Measurements from ENCODE around the gene TCF15.
"Not testable (repeated sequence)": the region's sequence is repeated elsewhere in the genome, so short reads cannot be mapped to it uniquely, and the experiment has no call there.

The TCF15 gene

GRCh38 chr20:642013-642397 lies 31.9 kb upstream of the TCF15 start:
- no CpG with 5 or more reads among the region's 13 CpGs for WGBS (ENCODE audit: insufficient coverage, insufficient read length)
- H3K4me1 ChIP-seq (ENCODE audit: control insufficient read depth, insufficient read depth, low read length): not testable (repeated sequence)

GRCh38 chr20:641516-641875 lies 31.4 kb upstream of the TCF15 start:
- no peak for DNase-seq (ENCODE audit: low read depth, low spot score)
- H3K4me3 ChIP-seq (ENCODE audit: low read length): no peak overlapping the region

More at GRCh38 chr20:642013-642397, 31.9 kb upstream of the TCF15 start:
- H3K27ac ChIP-seq (ENCODE audit: low read length); H3K27me3 ChIP-seq (ENCODE audit: control insufficient read depth, insufficient read depth, low read length); H3K36me3 ChIP-seq (ENCODE audit: control insufficient read depth, insufficient read depth, low read length); H3K9me3 ChIP-seq (ENCODE audit: control insufficient read depth, insufficient read depth, low read length); DNase-seq (ENCODE audit: low read depth, low spot score); H3K4me3 ChIP-seq (ENCODE audit: low read length): not testable (repeated sequence)

GRCh38 chr20:640674-641515 lies 30.8 kb upstream of the TCF15 start:
- no CpG with 5 or more reads among the region's 11 CpGs for WGBS (ENCODE audit: insufficient coverage, insufficient read length)
- no peaks in the 10 kb centered on the region for H3K36me3 ChIP-seq (ENCODE audit: control insufficient read depth, insufficient read depth, low read length)
- H3K4me3 ChIP-seq (ENCODE audit: low read length): no peak overlapping the region
- H3K27me3 ChIP-seq (ENCODE audit: control insufficient read depth, insufficient read depth, low read length): no peaks in the 10 kb centered on the region
- no peak for DNase-seq (ENCODE audit: low read depth, low spot score)
- no peaks in the 10 kb centered on the region for H3K4me1 ChIP-seq (ENCODE audit: control insufficient read depth, insufficient read depth, low read length)
- H3K9me3 ChIP-seq (ENCODE audit: control insufficient read depth, insufficient read depth, low read length): no peaks in the 10 kb centered on the region
- H3K27ac ChIP-seq (ENCODE audit: low read length): no peak overlapping the region

More at GRCh38 chr20:641516-641875, 31.4 kb upstream of the TCF15 start:
- no peaks in the 10 kb centered on the region for H3K27me3 ChIP-seq (ENCODE audit: control insufficient read depth, insufficient read depth, low read length)
- WGBS (ENCODE audit: insufficient coverage, insufficient read length): no CpG with 5 or more reads among the region's 12 CpGs
- no peaks in the 10 kb centered on the region for H3K9me3 ChIP-seq (ENCODE audit: control insufficient read depth, insufficient read depth, low read length)
- H3K27ac ChIP-seq (ENCODE audit: low read length): no peak overlapping the region
- H3K36me3 ChIP-seq (ENCODE audit: control insufficient read depth, insufficient read depth, low read length): no peaks in the 10 kb centered on the region
- H3K4me1 ChIP-seq (ENCODE audit: control insufficient read depth, insufficient read depth, low read length): no peaks in the 10 kb centered on the region

GRCh38 chr20:638579-638978 lies 28.5 kb upstream of the TCF15 start:
- WGBS (ENCODE audit: insufficient coverage, insufficient read length): no CpG with 5 or more reads among the region's 1 CpG
- Histone ChIP-seq H3K4me1 (ENCODE audit: control insufficient read depth, insufficient read depth, low read length) (no peaks in the 10 kb centered on the region), H3K36me3 (ENCODE audit: control insufficient read depth, insufficient read depth, low read length) (no peaks in the 10 kb centered on the region), H3K4me3 (ENCODE audit: low read length) (no peak overlapping the region), H3K27ac (ENCODE audit: low read length) (no peak overlapping the region), H3K27me3 (ENCODE audit: control insufficient read depth, insufficient read depth, low read length) (no peaks in the 10 kb centered on the region), H3K9me3 (ENCODE audit: control insufficient read depth, insufficient read depth, low read length) (no peaks in the 10 kb centered on the region)
- DNase-seq (ENCODE audit: low read depth, low spot score): no peak

GRCh38 chr20:637559-637958 lies 27.4 kb upstream of the TCF15 start:
- no peak overlapping the region for H3K4me3 ChIP-seq (ENCODE audit: low read length)
- WGBS (ENCODE audit: insufficient coverage, insufficient read length): no CpG with 5 or more reads among the region's 2 CpGs
- H3K9me3 ChIP-seq (ENCODE audit: control insufficient read depth, insufficient read depth, low read length): no peaks in the 10 kb centered on the region
- no peaks in the 10 kb centered on the region for H3K36me3 ChIP-seq (ENCODE audit: control insufficient read depth, insufficient read depth, low read length)
- no peaks in the 10 kb centered on the region for H3K27me3 ChIP-seq (ENCODE audit: control insufficient read depth, insufficient read depth, low read length)
- DNase-seq (ENCODE audit: low read depth, low spot score): no peak
- no peak overlapping the region for H3K27ac ChIP-seq (ENCODE audit: low read length)
- no peaks in the 10 kb centered on the region for H3K4me1 ChIP-seq (ENCODE audit: control insufficient read depth, insufficient read depth, low read length)

- no CpG with 5 or more reads among the region's 7 CpGs for WGBS (ENCODE audit: insufficient coverage, insufficient read length)
- no peaks in the 10 kb centered on the region for H3K4me1 ChIP-seq (ENCODE audit: control insufficient read depth, insufficient read depth, low read length)
- no peak overlapping the region for H3K4me3 ChIP-seq (ENCODE audit: low read length)
- DNase-seq (ENCODE audit: low read depth, low spot score): no peak
- no peaks in the 10 kb centered on the region for H3K27me3 ChIP-seq (ENCODE audit: control insufficient read depth, insufficient read depth, low read length)
- H3K9me3 ChIP-seq (ENCODE audit: control insufficient read depth, insufficient read depth, low read length): no peaks in the 10 kb centered on the region
- H3K36me3 ChIP-seq (ENCODE audit: control insufficient read depth, insufficient read depth, low read length): no peaks in the 10 kb centered on the region
- H3K27ac ChIP-seq (ENCODE audit: low read length): no peak overlapping the region
Observed at GRCh38 chr20:635893-636338, 25.8 kb upstream of the TCF15 start.

- Histone ChIP-seq H3K4me1 (ENCODE audit: control insufficient read depth, insufficient read depth, low read length) (no peaks in the 10 kb centered on the region), H3K27ac (ENCODE audit: low read length) (no peak overlapping the region), H3K27me3 (ENCODE audit: control insufficient read depth, insufficient read depth, low read length) (no peaks in the 10 kb centered on the region), H3K4me3 (ENCODE audit: low read length) (no peak overlapping the region), H3K36me3 (ENCODE audit: control insufficient read depth, insufficient read depth, low read length) (no peaks in the 10 kb centered on the region), H3K9me3 (ENCODE audit: control insufficient read depth, insufficient read depth, low read length) (no peaks in the 10 kb centered on the region)
- WGBS (ENCODE audit: insufficient coverage, insufficient read length): no CpG with 5 or more reads among the region's 9 CpGs
- DNase-seq (ENCODE audit: low read depth, low spot score): no peak
Observed at GRCh38 chr20:635028-635892, 25.2 kb upstream of the TCF15 start.

GRCh38 chr20:634148-634925 lies 24.2 kb upstream of the TCF15 start:
- no peak for DNase-seq (ENCODE audit: low read depth, low spot score)
- Histone ChIP-seq H3K27me3 (ENCODE audit: control insufficient read depth, insufficient read depth, low read length) (no peaks in the 10 kb centered on the region), H3K4me3 (ENCODE audit: low read length) (no peak overlapping the region)

GRCh38 chr20:631101-631500 lies 21.0 kb upstream of the TCF15 start:
- no peaks in the 10 kb centered on the region for H3K4me1 ChIP-seq (ENCODE audit: control insufficient read depth, insufficient read depth, low read length)
- H3K27me3 ChIP-seq (ENCODE audit: control insufficient read depth, insufficient read depth, low read length): no peaks in the 10 kb centered on the region
- no peak overlapping the region for H3K4me3 ChIP-seq (ENCODE audit: low read length)
- no peaks in the 10 kb centered on the region for H3K9me3 ChIP-seq (ENCODE audit: control insufficient read depth, insufficient read depth, low read length)
- DNase-seq (ENCODE audit: low read depth, low spot score): no peak
- H3K36me3 ChIP-seq (ENCODE audit: control insufficient read depth, insufficient read depth, low read length): no peaks in the 10 kb centered on the region
- no peak overlapping the region for H3K27ac ChIP-seq (ENCODE audit: low read length)
- no CpG with 5 or more reads among the region's 1 CpG for WGBS (ENCODE audit: insufficient coverage, insufficient read length)

More at GRCh38 chr20:634148-634925, 24.2 kb upstream of the TCF15 start:
- no peaks in the 10 kb centered on the region for H3K9me3 ChIP-seq (ENCODE audit: control insufficient read depth, insufficient read depth, low read length)
- WGBS (ENCODE audit: insufficient coverage, insufficient read length): no CpG with 5 or more reads among the region's 14 CpGs
- H3K4me1 ChIP-seq (ENCODE audit: control insufficient read depth, insufficient read depth, low read length): no peaks in the 10 kb centered on the region
- no peak overlapping the region for H3K27ac ChIP-seq (ENCODE audit: low read length)
- H3K36me3 ChIP-seq (ENCODE audit: control insufficient read depth, insufficient read depth, low read length): no peaks in the 10 kb centered on the region

GRCh38 chr20:626579-626978 lies 16.5 kb upstream of the TCF15 start:
- Histone ChIP-seq H3K4me1 (ENCODE audit: control insufficient read depth, insufficient read depth, low read length) (peaks cover 1% of the 10 kb centered on the region; the same call in 1 of the 2 replicates), H3K4me3 (ENCODE audit: low read length) (no peak overlapping the region), H3K36me3 (ENCODE audit: control insufficient read depth, insufficient read depth, low read length) (no peaks in the 10 kb centered on the region), H3K27ac (ENCODE audit: low read length) (no peak overlapping the region), H3K9me3 (ENCODE audit: control insufficient read depth, insufficient read depth, low read length) (no peaks in the 10 kb centered on the region), H3K27me3 (ENCODE audit: control insufficient read depth, insufficient read depth, low read length) (no peaks in the 10 kb centered on the region)
- no peak for DNase-seq (ENCODE audit: low read depth, low spot score)
- no CpG with 5 or more reads among the region's 2 CpGs for WGBS (ENCODE audit: insufficient coverage, insufficient read length)
